Endothelial cell of umbilical vein (primary cell): ENCODE data around the gene TK1. TPM values are rescaled to one million over a fixed set of nuclear protein-coding genes. Genes with fewer than 3 reads are reported as not detected.

Source experiments
- BruUV-seq: library from RNA; stranded (reverse); fragments of 400-500 nt; replicated peaks from 2 replicates; lab custom pipeline; 2021; lab: Mats Ljungman, UMichigan
- CTCF ChIA-PET: fragments of 300-600, 350-600 bp; sonication (Branson Sonifier 250); formaldehyde crosslinking; loops from one replicate; lab custom pipeline; 2021; ENCODE audit warnings: antibody characterized with exemption, inconsistent platforms; lab: Charles Lee
- POLR2A ChIA-PET: fragments of 300-600, 350-600 bp; sonication (Branson Sonifier 250); formaldehyde crosslinking; loops from one replicate; lab custom pipeline; 2021; ENCODE audit warnings: antibody characterized with exemption, inconsistent platforms; lab: Charles Lee
- DNase-seq: peaks from one replicate; pipeline ENCODE4 v3.0.0-alpha.2; 2011; ENCODE audit warnings: low read depth, low spot score
- FAIRE-seq: peaks from 2 replicates; lab custom pipeline; 2011; peaks lifted over from hg19 to GRCh38; lab: Jason Lieb, UNC
- H2AFZ ChIP-seq: 2 replicates; pipeline ENCODE4 v1.6.0; 2012; ENCODE audit warnings: low read depth, low read length, control low read depth, inconsistent platforms
- H3K27ac ChIP-seq: 2 replicates; pipeline ENCODE4 v1.5.1; 2011; ENCODE audit warnings: low read depth, mild to moderate bottlenecking, control low read depth, low read length, moderate library complexity; ENCODE audit not compliant: insufficient read depth
- H3K27me3 ChIP-seq, 2 experiments: 2 replicates each; pipeline versions ENCODE4 v1.6.0 to v1.6.1; 2011; ENCODE audit warnings: low read length in 2 of 2, mixed read lengths in 1 of 2; ENCODE audit not compliant: control insufficient read depth in 2 of 2, insufficient read depth in 2 of 2
- H3K36me3 ChIP-seq, 2 experiments: 2 replicates in 1 of 2; 3 replicates in 1 of 2; pipeline ENCODE4 v1.5.1; 2011; ENCODE audit warnings: low read length in 2 of 2, mild to moderate bottlenecking in 1 of 2, moderate library complexity in 1 of 2; ENCODE audit not compliant: control insufficient read depth in 2 of 2, insufficient read depth in 2 of 2; ENCODE audit errors: extremely low read depth in 1 of 2
- H3K4me1 ChIP-seq: 3 replicates; pipeline ENCODE4 v1.5.1; 2011; ENCODE audit warnings: mild to moderate bottlenecking, low read length; ENCODE audit not compliant: control insufficient read depth, insufficient read depth; ENCODE audit errors: extremely low read depth
- H3K4me2 ChIP-seq: 2 replicates; pipeline ENCODE4 v1.6.1; 2011; ENCODE audit warnings: low read length, control low read depth, mixed read lengths; ENCODE audit not compliant: insufficient read depth
- H3K4me3 ChIP-seq, 3 experiments: fragments of 200-600 bp in 1 of 3; sonication (generic), shearing (Covaris generic) in 1 of 3; replicated peaks in 1 of 3; 2 replicates each; pipeline ENCODE4 v1.5.1; 2011 to 2016; ENCODE audit warnings: control low read depth in 3 of 3, low read length in 3 of 3, mild to moderate bottlenecking in 2 of 3, inconsistent platforms in 1 of 3, low read depth in 1 of 3, moderate library complexity in 1 of 3; ENCODE audit not compliant: insufficient read depth in 1 of 3
- H3K79me2 ChIP-seq: 2 replicates; pipeline ENCODE4 v1.6.0; 2012; ENCODE audit warnings: low read length, inconsistent platforms; ENCODE audit not compliant: control insufficient read depth, insufficient read depth
- H3K9ac ChIP-seq: replicated peaks from 2 replicates; pipeline ENCODE3; 2011; ENCODE audit warnings: low read length, control low read depth; ENCODE audit not compliant: insufficient read depth; ENCODE audit errors: extremely low read depth
- H3K9me1 ChIP-seq: replicated peaks from 3 replicates; pipeline ENCODE4 v1.6.0; 2011; ENCODE audit warnings: mild to moderate bottlenecking, low read length; ENCODE audit not compliant: control insufficient read depth, insufficient read depth; ENCODE audit errors: extremely low read depth
- H3K9me3 ChIP-seq: replicated peaks from 2 replicates; pipeline ENCODE4 v1.5.1; 2012; ENCODE audit warnings: low read length, inconsistent platforms; ENCODE audit not compliant: control insufficient read depth, insufficient read depth
- H4K20me1 ChIP-seq: replicated peaks from 2 replicates; pipeline ENCODE3; 2011; ENCODE audit warnings: mild to moderate bottlenecking, low read length; ENCODE audit not compliant: control insufficient read depth, insufficient read depth; ENCODE audit errors: extremely low read depth
- CTCF ChIP-seq, 2 donors: IDR thresholded peaks; 1 replicate in 1 of 2; 2 replicates in 1 of 2; pipeline ENCODE4 v1.5.1; 2011; ENCODE audit warnings: low read length in 2 of 2, mild to moderate bottlenecking in 2 of 2, moderate library complexity in 2 of 2, control low read depth in 1 of 2, inconsistent platforms in 1 of 2, low read depth in 1 of 2; ENCODE audit not compliant: insufficient read depth in 1 of 2; ENCODE audit errors: extremely low read depth in 1 of 2
- EZH2 ChIP-seq: IDR thresholded peaks from 2 replicates; pipeline ENCODE4 v1.6.1; 2012; ENCODE audit warnings: borderline replicate concordance, low read depth, mild to moderate bottlenecking, moderate library complexity, low read length, inconsistent platforms; ENCODE audit not compliant: severe bottlenecking
- FOS ChIP-seq: IDR thresholded peaks from 2 replicates; pipeline ENCODE4 v1.6.1; 2011; ENCODE audit warnings: mild to moderate bottlenecking, low read length, moderate library complexity, borderline replicate concordance; ENCODE audit not compliant: insufficient read depth
- GATA2 ChIP-seq: IDR thresholded peaks from 2 replicates; pipeline ENCODE4 v1.7.0; 2011; ENCODE audit warnings: low read depth, mild to moderate bottlenecking, moderate library complexity, mixed read lengths, low read length; ENCODE audit not compliant: insufficient read length, insufficient read depth
- JUN ChIP-seq: IDR thresholded peaks from 2 replicates; pipeline ENCODE4 v1.6.1; 2011; ENCODE audit warnings: borderline replicate concordance, low read depth; ENCODE audit not compliant: insufficient read length, insufficient read depth
- MAX ChIP-seq: IDR thresholded peaks from 2 replicates; pipeline ENCODE4 v1.6.1; 2011; ENCODE audit not compliant: insufficient read depth, insufficient read length
- MYC ChIP-seq: IDR thresholded peaks from one replicate; pipeline ENCODE4 v1.6.1; 2011; ENCODE audit warnings: mild to moderate bottlenecking, low read depth, low read length
- POLR2A ChIP-seq: IDR thresholded peaks from 2 replicates; pipeline ENCODE4 v1.6.1; 2012; ENCODE audit warnings: low read depth, mild to moderate bottlenecking, control low read depth, low read length
- POLR2AphosphoS5 ChIP-seq: IDR thresholded peaks from 2 replicates; pipeline ENCODE4 v1.6.1; 2012; ENCODE audit warnings: low read depth, mild to moderate bottlenecking, control low read depth, low read length, moderate library complexity; ENCODE audit not compliant: insufficient read depth
- dilution Hi-C: fragments of 300-500 bp; cut with MboI; formaldehyde crosslinking; loops from one replicate; pipeline ENCODE4 v1.15.0; 2019; ENCODE audit warnings: low sequenced_read_pairs; ENCODE audit not compliant: extremely low pct_ligation_motif_present
- intact Hi-C: fragments of 100-400 bp; cut with micrococcal nuclease; formaldehyde crosslinking; loops from one replicate; pipeline ENCODE4 v1.10.0; 2022
- polyA plus RNA-seq, 4 experiments: library from polyadenylated mRNA; depleted of rRNA in 3 of 4; stranded (reverse) in 3 of 4; unstranded in 1 of 4; fragments of >200 nt; gene quantifications; 2 replicates each; pipeline versions ENCODE4 v1.2.1 to v1.2.3, GENCODE V29; 2011 to 2012; ENCODE audit warnings: missing spikeins in 1 of 4
- small RNA-seq: library from RNA; depleted of rRNA; stranded (forward); fragments of <200 nt; gene quantifications from one replicate; pipeline ENCODE3, GENCODE V24; 2012; ENCODE audit warnings: low replicate concordance, low read depth; ENCODE audit not compliant: insufficient read depth, insufficient read length
- total RNA-seq: library from RNA; stranded (reverse); gene quantifications from 2 replicates; pipeline ENCODE4 v1.2.3, GENCODE V29; 2021

Gene TK1
- total and polyA plus RNA-seq, 2 donors (not counting 3 experiments of a cell fraction or from before 2014, with no cell fraction given), result 111 to 159 TPM

DNA sequence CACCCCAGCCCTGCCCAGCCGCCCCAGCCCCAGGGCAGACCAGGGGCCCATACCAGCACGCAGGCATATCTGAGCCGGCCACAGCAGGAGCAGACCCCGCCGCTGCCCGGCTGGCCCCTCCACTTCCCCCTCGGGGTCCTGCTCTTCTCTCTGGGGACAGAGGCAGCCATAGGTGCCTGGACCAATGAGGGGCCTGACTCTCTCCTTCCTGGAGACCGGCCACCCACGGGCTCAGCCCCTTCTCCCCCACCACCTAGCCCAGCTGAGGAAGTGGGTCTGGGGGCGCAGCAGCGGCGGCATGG, 62.1 kb downstream of the TK1 start:
- no peaks in the 10 kb centered on the region for H3K9me1 ChIP-seq
- intact Hi-C loops (loop anchor here (5.0 kb wide), 1 partner anchor 128 kb away; no protein-coding TSS in a partner anchor), dilution Hi-C loops (no loop called here)
- H3K36me3 ChIP-seq, result peaks cover 0 to 14% of the 10 kb centered on the region in 2 experiments
- no peak overlapping the region for H2AFZ ChIP-seq
- H3K27me3 ChIP-seq, result no peaks in the 10 kb centered on the region
- H3K9me3 ChIP-seq, result no peaks in the 10 kb centered on the region
- H3K4me1 ChIP-seq, result peaks cover 14% of the 10 kb centered on the region
- ChIA-PET CTCF (interaction anchor here (1.9 kb wide), 1 partner anchor 11 kb away, joined by 8 read pairs; no protein-coding TSS in a partner anchor), POLR2A (no interaction called here)
- no peak for TF ChIP-seq MYC
- no peak for TF ChIP-seq CTCF (IDR thresholded peaks at IDR 0.05; ENCODE audit: extremely low read depth in 1 of 2, insufficient read depth in 1 of 2, low read depth in 1 of 2, low read length in 2 of 2)
- no peak for TF ChIP-seq GATA2
- no peak for TF ChIP-seq JUN
- TF ChIP-seq POLR2A, result no peak
- no peak for TF ChIP-seq EZH2
- TF ChIP-seq POLR2AphosphoS5, result no peak
- TF ChIP-seq FOS, result no peak
- no peak for TF ChIP-seq MAX
- DNase-seq, result no peak
- BruUV-seq, result no TSS peak
- no peaks in the 10 kb centered on the region for H4K20me1 ChIP-seq
- H3K4me3 ChIP-seq, result no peak overlapping the region
- no peak overlapping the region for H3K9ac ChIP-seq
- no peak overlapping the region for H3K4me2 ChIP-seq
- H3K79me2 ChIP-seq, result no peaks in the 10 kb centered on the region
- H3K27ac ChIP-seq, result no peak overlapping the region
- FAIRE-seq, result no peak

Small RNA genes within 50 kb of the gene (small RNA-seq; reads per million reads assigned to genes)
- gene AC087645.1, result not detected

Other genes with a start within 250 kb of the TK1 start
- 17.5 and 20.4 TPM in 2 replicates for gene TNRC6C, start 228.3 kb downstream of the TK1 start, total RNA-seq
- gene TNRC6C, start 228.3 kb downstream of the TK1 start, polyA plus RNA-seq, result 1.5 and 2.1 TPM in 2 replicates
- 58.0 and 72.4 TPM in 2 replicates for gene TMC6, start 58.3 kb downstream of the TK1 start, total RNA-seq
- gene TMC6, start 58.3 kb downstream of the TK1 start, polyA plus RNA-seq, result 23.2 and 26.7 TPM in 2 replicates
- gene TMC8, start 56.3 kb downstream of the TK1 start, total RNA-seq, result 0.99 and 1.3 TPM in 2 replicates
- gene TMC8, start 56.3 kb downstream of the TK1 start, polyA plus RNA-seq, result 0.07 and 0.16 TPM in 2 replicates
- not detected in 2 replicates for gene C17orf99, start 40.7 kb downstream of the TK1 start, total RNA-seq
- not detected in 2 replicates for gene C17orf99, start 40.7 kb downstream of the TK1 start, polyA plus RNA-seq
- 58.6 and 65.9 TPM in 2 replicates for gene SYNGR2, start 18.5 kb downstream of the TK1 start, total RNA-seq
- 281 and 431 TPM in 2 replicates for gene SYNGR2, start 18.5 kb downstream of the TK1 start, polyA plus RNA-seq
- 33.5 and 46.3 TPM in 2 replicates for gene AFMID, start 310 bp upstream of the TK1 start, total RNA-seq
- gene AFMID, start 310 bp upstream of the TK1 start, polyA plus RNA-seq, result 39.0 and 42.9 TPM in 2 replicates
- 74.6 and 85.8 TPM in 2 replicates for gene BIRC5, start 27.2 kb upstream of the TK1 start, total RNA-seq
- 26.3 and 32.8 TPM in 2 replicates for gene BIRC5, start 27.2 kb upstream of the TK1 start, polyA plus RNA-seq
- 0.38 TPM in 1 of 2 replicates, not detected in the other for gene TMEM235, start 44.6 kb upstream of the TK1 start, total RNA-seq
- 0.04 and 0.18 TPM in 2 replicates for gene TMEM235, start 44.6 kb upstream of the TK1 start, polyA plus RNA-seq
- gene SOCS3, start 173.0 kb upstream of the TK1 start, total RNA-seq, result 13.6 and 14.3 TPM in 2 replicates
- gene SOCS3, start 173.0 kb upstream of the TK1 start, polyA plus RNA-seq, result 6.2 and 6.6 TPM in 2 replicates
- 55.6 and 66.0 TPM in 2 replicates for gene PGS1, start 191.6 kb upstream of the TK1 start, total RNA-seq
- 48.4 and 50.8 TPM in 2 replicates for gene PGS1, start 191.6 kb upstream of the TK1 start, polyA plus RNA-seq